Measurements from ENCODE around the gene TEX38.
A peak's percentile ranks its signal among the peaks of the same experiment; 100 is the strongest.

Gene TEX38

GRCh38 chr1:46642115-46642680 lies 29.5 kb upstream of the TEX38 start:
- TF ChIP-seq MAX (IDR thresholded peaks at IDR 0.05): no peak
- TF ChIP-seq EGR1 (IDR thresholded peaks at IDR 0.05): no peak
- TF ChIP-seq RAD21 (IDR thresholded peaks at IDR 0.05; ENCODE audit: low read depth): no peak
- TF ChIP-seq EP300 (IDR thresholded peaks at IDR 0.05; ENCODE audit: borderline replicate concordance): no peak
- no peak for TF ChIP-seq CREB1 (IDR thresholded peaks at IDR 0.05; ENCODE audit: low read depth)

GRCh38 chr1:46643368-46643775 lies 28.3 kb upstream of the TEX38 start:
- TF ChIP-seq REST (IDR thresholded peaks at IDR 0.05; ENCODE audit: low read depth): no peak
- peak; percentile 43; the same call in 1 of the 2 replicates for TF ChIP-seq EP300 (IDR thresholded peaks at IDR 0.05; ENCODE audit: borderline replicate concordance)
- no peak for TF ChIP-seq YY1 (IDR thresholded peaks at IDR 0.05; ENCODE audit: low read depth)
- TF ChIP-seq CEBPB (IDR thresholded peaks at IDR 0.05): 0 out of 2 replicates have a peak, but pooled peaks have one; percentile 22
- 0 out of 2 replicates have a peak, but pooled peaks have one; percentile 49 for TF ChIP-seq TCF12 (IDR thresholded peaks at IDR 0.05; ENCODE audit: low read depth)
- peak; percentile 94 for TF ChIP-seq NFIC (IDR thresholded peaks at IDR 0.05)
- no peak for TF ChIP-seq TAF1 (IDR thresholded peaks at IDR 0.05; ENCODE audit: low read depth)
- peak; percentile 60; the same call in 1 of the 2 replicates for TF ChIP-seq TEAD4 (IDR thresholded peaks at IDR 0.05)
- no peak for TF ChIP-seq ZBTB7A (IDR thresholded peaks at IDR 0.05; ENCODE audit: low read depth)
- 0 out of 2 replicates have a peak, but pooled peaks have one; percentile 0 for TF ChIP-seq RAD21 (IDR thresholded peaks at IDR 0.05; ENCODE audit: low read depth)
- no peak for TF ChIP-seq FOXM1 (IDR thresholded peaks at IDR 0.05; ENCODE audit: borderline replicate concordance, low read depth)
- no peak for TF ChIP-seq MAX (IDR thresholded peaks at IDR 0.05)
- TF ChIP-seq EGR1 (IDR thresholded peaks at IDR 0.05): no peak
- no peak for TF ChIP-seq USF1 (IDR thresholded peaks at IDR 0.05)

GRCh38 chr1:46645815-46646214 lies 25.8 kb upstream of the TEX38 start:
- TF ChIP-seq MAX (IDR thresholded peaks at IDR 0.05) (no peak), USF1 (IDR thresholded peaks at IDR 0.05) (no peak), ZBTB7A (IDR thresholded peaks at IDR 0.05; ENCODE audit: low read depth) (no peak), YY1 (IDR thresholded peaks at IDR 0.05; ENCODE audit: low read depth) (no peak), REST (IDR thresholded peaks at IDR 0.05; ENCODE audit: low read depth) (no peak), TCF12 (IDR thresholded peaks at IDR 0.05; ENCODE audit: low read depth) (no peak), RAD21 (IDR thresholded peaks at IDR 0.05; ENCODE audit: low read depth) (no peak), EGR1 (IDR thresholded peaks at IDR 0.05) (no peak), EP300 (IDR thresholded peaks at IDR 0.05; ENCODE audit: borderline replicate concordance) (no peak), TEAD4 (IDR thresholded peaks at IDR 0.05) (no peak), CREB1 (IDR thresholded peaks at IDR 0.05; ENCODE audit: low read depth) (no peak), NFIC (IDR thresholded peaks at IDR 0.05) (no peak), FOXM1 (IDR thresholded peaks at IDR 0.05; ENCODE audit: borderline replicate concordance, low read depth) (no peak), TAF1 (IDR thresholded peaks at IDR 0.05; ENCODE audit: low read depth) (no peak), CEBPB (IDR thresholded peaks at IDR 0.05) (no peak)

GRCh38 chr1:46646331-46646730 lies 25.3 kb upstream of the TEX38 start:
- TF ChIP-seq YY1 (IDR thresholded peaks at IDR 0.05; ENCODE audit: low read depth) (no peak), ZBTB7A (IDR thresholded peaks at IDR 0.05; ENCODE audit: low read depth) (no peak), MAX (IDR thresholded peaks at IDR 0.05) (no peak), FOXM1 (IDR thresholded peaks at IDR 0.05; ENCODE audit: borderline replicate concordance, low read depth) (no peak), TEAD4 (IDR thresholded peaks at IDR 0.05) (no peak), USF1 (IDR thresholded peaks at IDR 0.05) (no peak), EP300 (IDR thresholded peaks at IDR 0.05; ENCODE audit: borderline replicate concordance) (no peak), NFIC (IDR thresholded peaks at IDR 0.05) (no peak), TCF12 (IDR thresholded peaks at IDR 0.05; ENCODE audit: low read depth) (no peak), CEBPB (IDR thresholded peaks at IDR 0.05) (no peak), RAD21 (IDR thresholded peaks at IDR 0.05; ENCODE audit: low read depth) (no peak), REST (IDR thresholded peaks at IDR 0.05; ENCODE audit: low read depth) (no peak), CREB1 (IDR thresholded peaks at IDR 0.05; ENCODE audit: low read depth) (no peak), TAF1 (IDR thresholded peaks at IDR 0.05; ENCODE audit: low read depth) (no peak), EGR1 (IDR thresholded peaks at IDR 0.05) (no peak)

Data from Ishikawa (cell line).